Activated T-helper 17 cell treated with anti-CD3 and anti-CD28 coated beads, Interleukin-2, amount 50 U/mL, for 72 hours (primary cell): Measurements from ENCODE around the gene BAIAP2L1. TPM values are rescaled to one million over a fixed set of nuclear protein-coding genes. Genes with fewer than 3 reads are reported as not detected.
A peak's percentile ranks its signal among the peaks of the same experiment; 100 is the strongest.

Experiments
- ATAC-seq: fragments of 150-1000 bp; cut with Tn5 transposase; replicated peaks from 2 replicates; pipeline ENCODE4 v1.10.0; 2021; ENCODE audit warnings: mild to moderate bottlenecking, moderate library complexity
- H3K27ac Mint-ChIP-seq: one replicate; pipeline ENCODE4 v1.8.0; 2022; ENCODE audit warnings: mixed read lengths
- H3K27me3 Mint-ChIP-seq: one replicate; pipeline ENCODE4 v1.8.0; 2022; ENCODE audit warnings: mixed read lengths
- H3K36me3 Mint-ChIP-seq: one replicate; pipeline ENCODE4 v1.8.0; 2022; ENCODE audit warnings: low read depth, mild to moderate bottlenecking, mixed read lengths
- H3K4me1 Mint-ChIP-seq: one replicate; pipeline ENCODE4 v1.8.0; 2022; ENCODE audit warnings: mixed read lengths
- H3K4me3 Mint-ChIP-seq: one replicate; pipeline ENCODE4 v1.8.0; 2022; ENCODE audit warnings: mild to moderate bottlenecking, mixed read lengths
- H3K9me3 Mint-ChIP-seq: one replicate; pipeline ENCODE4 v1.8.0; 2022; ENCODE audit warnings: mixed read lengths
- total RNA-seq, 2 donors: library from RNA; stranded (reverse); gene quantifications; one replicate each; pipeline ENCODE4 v1.2.3, GENCODE V29; 2022

The BAIAP2L1 gene
- total RNA-seq, 2 donors from 2014 or later, result 1.2 to 6.0 TPM

DNA sequence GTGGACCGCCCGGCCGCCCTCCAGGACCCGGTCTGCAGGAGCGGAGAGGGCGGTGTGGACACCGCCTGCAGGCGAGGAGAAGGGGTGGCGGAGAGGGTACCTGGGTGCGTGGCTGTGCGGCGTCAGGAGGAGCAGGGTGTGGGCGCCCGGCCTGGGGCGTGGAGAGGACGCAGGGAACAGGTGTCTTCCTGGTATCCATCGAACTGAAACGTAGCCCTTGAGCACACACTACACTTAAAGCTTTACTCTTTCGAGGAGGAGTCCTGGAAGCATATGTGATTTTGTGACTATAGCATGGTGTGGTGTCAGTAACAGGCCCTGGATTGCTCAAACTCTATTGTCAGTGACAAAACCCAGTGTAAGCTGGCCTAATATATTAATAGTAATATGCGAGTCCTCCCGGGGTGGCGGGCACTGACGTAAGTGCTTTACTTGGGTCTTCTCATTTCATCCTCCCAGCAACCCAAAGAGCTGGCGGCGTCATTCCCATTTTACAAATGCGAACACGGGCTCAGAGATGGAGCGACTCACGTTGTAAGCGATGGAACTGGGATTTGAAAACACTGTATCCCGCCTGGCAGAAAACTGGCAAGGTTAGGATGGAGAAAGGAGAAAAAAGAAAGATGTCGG is 148.3 kb downstream of the BAIAP2L1 start:
- Mint-ChIP-seq H3K4me1 (peaks cover 29% of the 10 kb centered on the region), H3K27me3 (no peaks in the 10 kb centered on the region), H3K4me3 (peak overlapping the region; percentile 94), H3K36me3 (peaks cover 41% of the 10 kb centered on the region), H3K27ac (peak overlapping the region; percentile 88), H3K9me3 (no peaks in the 10 kb centered on the region)
- peak; percentile 36 for ATAC-seq

DNA sequence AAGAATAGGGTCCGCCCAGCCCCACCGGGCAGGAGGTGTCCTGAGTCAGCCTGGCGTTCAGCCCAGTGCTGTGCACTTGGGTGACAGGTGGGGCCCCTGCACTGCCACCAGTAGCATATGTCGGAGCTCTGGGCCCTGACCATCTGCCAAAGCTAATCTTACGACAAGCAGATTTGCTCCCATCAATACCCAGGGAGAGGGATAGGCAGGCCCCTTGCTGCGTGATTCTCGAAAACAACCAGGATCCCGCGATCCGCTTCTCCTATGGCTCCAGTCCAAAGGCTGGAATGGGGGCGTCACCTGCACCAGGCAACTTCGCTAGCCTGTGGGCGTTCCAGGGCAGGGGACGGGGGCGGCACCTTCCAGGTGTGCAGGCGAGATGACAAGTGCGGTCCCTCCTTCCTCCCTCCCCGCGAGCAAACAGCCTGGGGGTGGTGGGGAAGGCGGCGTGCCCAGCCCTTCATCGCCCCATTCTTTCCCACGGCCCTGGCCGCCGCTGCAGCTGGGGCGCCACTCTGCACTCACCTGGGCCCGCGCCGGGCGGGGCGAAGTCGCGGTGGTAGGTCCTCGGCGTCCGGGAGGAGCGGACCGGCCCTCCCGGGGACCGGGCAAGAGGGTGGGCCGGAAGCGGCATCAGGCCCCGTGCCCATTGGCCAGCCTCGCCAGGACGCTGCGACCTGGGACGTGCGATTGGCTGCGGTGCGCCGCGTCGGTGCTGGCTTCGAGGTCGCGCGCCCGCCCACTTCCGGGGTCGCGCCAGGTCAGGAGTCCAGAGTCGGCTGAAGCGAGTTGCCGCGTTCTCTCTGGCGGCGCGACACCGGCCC is 149.1 kb downstream of the BAIAP2L1 start, which contains the start of gene TECPR1:
Gene TECPR1 (minus strand): TSS at position 632 of the 824 bp plus-strand sequence. CDS start 6,086 bp downstream, outside the sequence.
- peak within 1 kb of the TSS; percentile 94 for H3K4me3 Mint-ChIP-seq
- ATAC-seq, result peak; percentile 97
- H3K27ac Mint-ChIP-seq, result peak within 1 kb of the TSS; percentile 94
- peaks cover 34% of the 10 kb centered on the region for H3K36me3 Mint-ChIP-seq
- H3K27me3 Mint-ChIP-seq, result no peaks in the 10 kb centered on the region
- no peaks in the 10 kb centered on the region for H3K9me3 Mint-ChIP-seq
- H3K4me1 Mint-ChIP-seq, result peaks cover 29% of the 10 kb centered on the region

DNA sequence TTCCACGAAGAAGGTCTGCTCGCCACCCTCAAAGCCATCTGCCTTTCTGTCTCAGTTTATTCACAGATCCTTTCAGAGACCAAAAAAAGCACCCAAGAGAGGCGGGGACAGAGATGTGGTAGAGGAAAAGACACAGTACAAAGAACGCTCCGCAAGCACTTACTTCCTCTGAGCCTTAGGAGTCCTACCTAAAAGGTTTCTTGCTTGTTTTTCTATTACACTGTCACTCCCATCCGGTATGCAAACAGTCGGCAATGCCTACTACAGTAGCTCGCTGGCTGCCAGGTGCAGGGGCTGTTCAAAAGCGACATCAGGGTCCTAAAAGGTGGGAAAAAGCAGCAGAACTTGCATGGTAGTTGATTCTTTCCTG is 149.7 kb downstream of the BAIAP2L1 start:
- Mint-ChIP-seq H3K9me3 (no peaks in the 10 kb centered on the region), H3K4me3 (peak overlapping the region; percentile 94), H3K4me1 (peaks cover 29% of the 10 kb centered on the region), H3K27me3 (no peaks in the 10 kb centered on the region), H3K36me3 (peaks cover 31% of the 10 kb centered on the region), H3K27ac (peak overlapping the region; percentile 94)
- no peak for ATAC-seq

DNA sequence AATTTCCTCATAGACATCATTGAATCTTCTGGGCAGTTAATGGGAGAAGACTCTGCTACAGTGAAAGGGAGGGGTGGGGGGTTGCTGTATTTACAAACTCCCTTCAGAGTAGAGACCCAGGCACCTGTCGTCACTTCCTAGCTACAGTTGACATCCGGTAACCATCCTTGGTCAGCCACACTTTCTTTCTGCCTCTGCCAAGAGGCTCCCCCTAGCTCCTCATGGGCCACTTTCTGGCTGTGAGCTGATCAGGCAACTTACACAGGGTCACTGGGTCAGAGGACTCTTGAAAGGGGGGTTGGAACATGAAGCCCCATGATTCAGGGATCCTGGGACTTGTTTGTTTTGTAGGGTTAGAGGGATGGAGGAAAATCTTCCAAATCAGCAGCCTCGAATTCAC is 150.1 kb downstream of the BAIAP2L1 start:
- Mint-ChIP-seq H3K4me3 (peak overlapping the region; percentile 94), H3K4me1 (peaks cover 29% of the 10 kb centered on the region), H3K27me3 (no peaks in the 10 kb centered on the region), H3K27ac (peak overlapping the region; percentile 94), H3K9me3 (no peaks in the 10 kb centered on the region), H3K36me3 (peaks cover 35% of the 10 kb centered on the region)
- ATAC-seq, result peak; percentile 15

DNA sequence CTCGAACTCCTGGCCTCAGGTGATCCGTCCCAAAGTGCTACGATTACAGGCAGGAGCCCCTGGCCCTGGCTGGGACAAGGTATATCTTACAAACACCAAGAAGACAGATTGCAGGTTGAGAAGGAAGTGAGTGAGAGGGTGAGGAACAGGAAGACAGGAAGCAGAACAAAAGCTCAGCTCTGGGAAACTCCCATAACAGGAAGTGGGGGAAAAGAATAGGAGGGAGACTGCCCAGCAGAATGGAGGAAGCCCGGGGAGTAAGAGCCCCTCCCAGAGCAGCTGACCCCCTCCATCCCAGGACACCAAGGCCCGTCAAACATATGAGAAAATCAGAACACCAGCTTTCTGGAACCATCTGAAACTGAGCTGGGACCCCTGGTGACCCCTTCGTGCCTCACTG is 151.8 kb downstream of the BAIAP2L1 start:
- peak overlapping the region; percentile 94 for H3K4me3 Mint-ChIP-seq
- ATAC-seq, result no peak
- H3K9me3 Mint-ChIP-seq, result no peaks in the 10 kb centered on the region
- H3K27ac Mint-ChIP-seq, result peak overlapping the region; percentile 94
- H3K4me1 Mint-ChIP-seq, result peaks cover 21% of the 10 kb centered on the region
- no peaks in the 10 kb centered on the region for H3K27me3 Mint-ChIP-seq
- peaks cover 31% of the 10 kb centered on the region for H3K36me3 Mint-ChIP-seq

DNA sequence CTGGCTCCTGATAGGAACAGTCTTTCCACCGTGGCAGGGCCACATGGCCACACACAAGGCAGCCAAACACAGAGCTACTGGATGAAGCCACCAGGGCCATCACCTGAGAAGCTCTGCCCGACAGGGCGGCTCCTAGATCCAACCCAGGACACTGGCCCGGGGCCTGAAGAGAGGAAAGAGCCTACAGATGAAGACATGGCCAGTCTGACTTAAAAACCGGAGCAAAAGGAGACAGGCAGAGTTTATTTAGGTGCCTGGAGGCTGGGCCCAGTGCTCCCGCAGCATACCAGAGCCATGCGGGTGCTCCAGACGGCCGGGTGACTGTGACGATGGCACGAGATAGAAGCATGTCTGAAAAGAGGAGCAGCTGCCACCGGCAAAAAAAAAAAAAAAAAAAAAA is 152.7 kb downstream of the BAIAP2L1 start:
- no peaks in the 10 kb centered on the region for H3K27me3 Mint-ChIP-seq
- H3K9me3 Mint-ChIP-seq, result no peaks in the 10 kb centered on the region
- peaks cover 21% of the 10 kb centered on the region for H3K4me1 Mint-ChIP-seq
- no peak for ATAC-seq
- H3K27ac Mint-ChIP-seq, result peak overlapping the region; percentile 94
- peaks cover 31% of the 10 kb centered on the region for H3K36me3 Mint-ChIP-seq
- no peak overlapping the region for H3K4me3 Mint-ChIP-seq

DNA sequence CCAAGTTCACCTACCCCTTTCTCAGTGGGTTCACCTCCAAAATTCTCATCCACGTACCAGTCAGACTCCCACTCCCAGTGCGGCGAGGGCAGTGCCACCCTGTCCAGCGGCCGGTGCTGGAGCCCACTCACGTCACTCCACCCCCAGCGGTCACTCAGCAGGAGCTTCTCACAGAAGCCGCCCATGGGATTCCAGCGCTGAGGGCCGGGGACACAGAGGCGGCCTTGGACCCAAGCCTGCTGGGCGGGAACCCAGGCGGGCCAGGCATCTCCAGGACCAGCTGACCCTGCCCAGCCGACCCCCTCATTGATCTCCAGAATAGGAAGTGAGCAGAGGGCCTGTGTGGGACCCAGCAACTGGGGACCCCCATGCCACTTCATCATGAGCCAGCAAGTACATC is 156.0 kb downstream of the BAIAP2L1 start:
- Mint-ChIP-seq H3K36me3 (peaks cover 45% of the 10 kb centered on the region), H3K4me3 (no peak overlapping the region), H3K4me1 (peaks cover 12% of the 10 kb centered on the region), H3K9me3 (no peaks in the 10 kb centered on the region), H3K27ac (no peak overlapping the region), H3K27me3 (no peaks in the 10 kb centered on the region)
- no peak for ATAC-seq

DNA sequence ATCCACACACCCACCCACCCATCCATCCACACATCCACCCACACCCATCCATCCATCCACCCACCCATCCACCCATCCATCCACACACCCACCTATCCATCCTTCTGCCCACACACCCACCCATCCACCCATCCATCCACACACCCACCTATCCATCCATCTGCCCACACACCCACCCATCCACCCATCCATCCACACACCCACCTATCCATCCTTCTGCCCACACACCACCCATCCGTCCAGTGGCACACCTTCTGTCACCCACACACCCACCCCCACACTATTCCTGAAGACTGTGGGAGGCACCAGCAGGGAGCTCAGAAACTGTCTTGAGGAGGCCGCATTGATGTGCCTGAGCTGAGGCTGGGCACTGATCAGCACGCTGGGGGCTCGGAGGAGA is 158.0 kb downstream of the BAIAP2L1 start:
- ATAC-seq, result no peak
- Mint-ChIP-seq H3K9me3 (no peaks in the 10 kb centered on the region), H3K27me3 (no peaks in the 10 kb centered on the region), H3K27ac (no peak overlapping the region), H3K4me3 (no peak overlapping the region), H3K36me3 (peaks cover 49% of the 10 kb centered on the region), H3K4me1 (peaks cover under 1% of the 10 kb centered on the region)

DNA sequence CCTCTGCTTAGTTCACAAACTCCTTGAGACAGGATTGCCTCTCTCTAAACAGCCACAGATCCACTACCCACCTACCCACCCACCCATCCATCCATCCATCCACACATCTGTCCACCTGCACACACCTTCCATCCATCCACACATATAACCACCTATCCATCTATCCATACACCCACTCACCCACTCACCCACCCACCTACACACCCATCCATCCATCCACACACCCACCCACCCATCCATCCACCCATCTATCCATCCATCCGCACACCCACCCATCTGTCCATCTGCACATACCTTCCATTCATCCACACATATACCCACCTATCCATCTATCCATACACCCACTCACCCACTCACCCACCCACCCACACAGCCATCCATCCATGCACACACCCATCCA is 158.5 kb downstream of the BAIAP2L1 start:
- Mint-ChIP-seq H3K4me1 (no peaks in the 10 kb centered on the region), H3K36me3 (peaks cover 52% of the 10 kb centered on the region), H3K9me3 (no peaks in the 10 kb centered on the region), H3K27me3 (no peaks in the 10 kb centered on the region), H3K27ac (no peak overlapping the region), H3K4me3 (no peak overlapping the region)
- ATAC-seq, result no peak

DNA sequence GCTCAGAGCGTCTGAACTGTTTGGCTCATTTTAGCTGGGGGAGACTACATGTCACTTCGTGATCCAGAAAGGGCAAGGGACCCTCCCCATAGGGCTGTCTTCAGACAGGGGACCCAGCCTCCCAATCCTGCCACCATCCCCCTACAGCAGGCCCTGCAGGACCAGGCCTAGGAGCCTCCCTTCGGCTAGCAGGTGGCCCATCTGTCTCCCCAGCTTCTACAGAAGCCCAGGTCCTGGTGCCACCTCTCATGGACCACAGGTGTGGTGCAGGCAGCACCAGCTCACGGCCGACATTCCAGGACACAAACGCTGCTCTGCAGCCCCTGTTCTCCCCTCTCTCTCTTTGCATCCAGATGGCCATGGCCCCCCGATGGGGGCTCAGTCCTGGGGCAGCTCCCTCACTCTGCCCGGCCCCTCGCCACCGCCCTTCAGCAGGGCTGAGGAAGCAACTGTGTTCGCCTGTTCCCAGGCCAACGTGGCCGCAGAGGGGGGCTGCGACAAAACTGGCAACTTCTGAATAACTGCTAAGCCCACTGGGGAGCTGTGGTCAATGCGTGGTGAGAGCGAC is 159.1 kb downstream of the BAIAP2L1 start:
- no peak for ATAC-seq
- Mint-ChIP-seq H3K27ac (no peak overlapping the region), H3K4me3 (no peak overlapping the region), H3K27me3 (no peaks in the 10 kb centered on the region), H3K4me1 (no peaks in the 10 kb centered on the region), H3K36me3 (peaks cover 53% of the 10 kb centered on the region), H3K9me3 (no peaks in the 10 kb centered on the region)

Other genes with a start within 250 kb of the BAIAP2L1 start
- gene BHLHA15, start 189.7 kb downstream of the BAIAP2L1 start, total RNA-seq, result not detected
- 10 to 100 TPM; 29.0 to 37.1 TPM for gene TECPR1, start 148.9 kb downstream of the BAIAP2L1 start, total RNA-seq
- 10 to 100 TPM; 48.2 to 52.6 TPM for gene BRI3, start 119.4 kb downstream of the BAIAP2L1 start, total RNA-seq
- gene NPTX2, start 216.2 kb upstream of the BAIAP2L1 start, total RNA-seq, result not detected